GM18498 (cell line): ENCODE measurements around the gene PPA1.
"Not testable (repeated sequence)": the region's sequence is repeated elsewhere in the genome, so short reads cannot be mapped to it uniquely, and the experiment has no call there.

Experiments
- ATAC-seq: cut with Tn5 transposase; IDR thresholded peaks from one replicate; pipeline ENCODE4 v1.9.1; 2021; ENCODE audit warnings: mild to moderate bottlenecking, moderate library complexity; ENCODE audit not compliant: unreplicated experiment

The PPA1 gene

GRCh38 chr10:70233109-70233938, at the start of gene PPA1:
TSS of gene PPA1 (minus strand) at chr10:70233429. CDS start at chr10:70233327, 102 bp downstream.
- ATAC-seq = peak; percentile 89

- no peak for ATAC-seq
Measured at GRCh38 chr10:70281609-70282008, 48.4 kb upstream of the PPA1 start.

DNA sequence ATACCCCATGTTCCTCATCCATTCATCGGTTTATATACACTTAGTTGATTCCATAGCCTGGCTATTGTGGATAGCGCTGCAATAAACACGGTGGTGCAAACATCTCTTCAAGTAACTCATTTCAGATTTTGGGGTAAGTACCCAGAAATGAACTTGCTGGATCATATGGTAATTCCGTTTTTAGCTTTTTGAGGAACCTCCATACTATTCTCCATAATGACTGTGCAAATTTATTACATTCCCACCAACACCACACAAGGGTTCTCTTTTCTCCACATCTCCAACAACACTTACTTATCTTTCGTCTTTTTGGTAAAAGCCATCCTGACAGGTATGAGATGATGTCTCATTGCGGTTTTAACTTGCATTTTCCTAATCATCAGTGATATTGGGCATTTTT, 46.9 kb upstream of the PPA1 start:
- ATAC-seq = no peak

- no peak for ATAC-seq
Measured at GRCh38 chr10:70277396-70278030, 44.3 kb upstream of the PPA1 start.

DNA sequence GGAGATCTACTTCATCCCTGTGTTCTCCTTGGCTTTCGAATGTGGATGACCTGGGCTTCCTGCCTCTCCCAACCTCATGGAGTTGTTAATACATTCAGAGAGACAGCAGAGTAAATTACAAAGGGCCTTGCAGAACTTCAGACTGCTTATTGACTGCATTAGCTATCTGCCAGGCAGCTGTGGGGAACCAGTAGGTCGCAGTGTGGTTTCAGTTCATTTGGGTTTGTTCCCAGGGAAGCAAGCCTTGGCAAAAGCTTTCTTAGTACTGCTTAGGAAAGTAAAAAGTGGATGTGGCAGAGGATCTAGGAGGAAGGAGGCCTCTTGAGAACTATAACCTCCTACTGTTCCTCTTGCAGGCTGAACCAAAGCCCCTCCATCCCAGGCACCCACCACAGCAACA, 41.4 kb upstream of the PPA1 start:
- no peak for ATAC-seq

DNA sequence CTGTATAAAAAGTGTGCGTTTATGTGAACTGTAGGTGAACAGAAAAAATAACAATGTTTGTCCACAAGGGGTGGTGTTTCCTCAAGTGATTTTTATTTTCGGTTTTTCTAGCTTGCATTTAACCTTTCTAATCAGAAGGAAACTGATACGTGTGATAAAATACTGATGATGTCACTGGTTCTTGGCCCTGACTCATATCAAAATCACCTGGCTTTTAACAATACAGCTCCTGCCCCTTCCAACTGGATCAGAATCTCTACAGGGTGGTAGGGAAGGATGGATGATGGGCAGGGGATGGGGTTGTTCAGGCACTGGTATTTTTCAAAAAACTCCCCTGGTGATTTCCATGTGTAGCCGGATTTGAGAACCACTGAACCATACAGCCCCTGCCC, 39.7 kb upstream of the PPA1 start:
- ATAC-seq = peak; percentile 57

GRCh38 chr10:70271996-70272924, 39.0 kb upstream of the PPA1 start:
- ATAC-seq = peak; percentile 18

DNA sequence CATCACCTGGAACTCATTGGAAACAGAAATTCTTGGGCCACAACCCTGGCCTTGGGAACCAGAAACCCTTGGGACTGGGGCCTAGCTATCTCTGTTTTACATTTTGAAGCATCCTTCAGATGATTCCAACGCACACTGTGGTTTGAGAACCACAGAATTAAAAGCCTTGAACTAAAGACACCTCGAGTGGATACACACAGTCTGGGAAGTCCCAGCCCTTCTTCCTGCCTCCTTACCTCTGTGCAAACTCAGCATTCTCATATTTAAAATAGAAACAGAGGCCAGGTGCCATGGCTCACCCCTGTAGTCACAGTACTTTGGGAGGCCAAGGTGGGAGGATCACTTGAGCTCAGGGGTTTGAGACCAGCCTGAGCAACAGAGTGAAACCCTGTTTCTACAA, 37.7 kb upstream of the PPA1 start:
- no peak for ATAC-seq

- no peak for ATAC-seq
Measured at GRCh38 chr10:70269741-70270140, 36.5 kb upstream of the PPA1 start.

DNA sequence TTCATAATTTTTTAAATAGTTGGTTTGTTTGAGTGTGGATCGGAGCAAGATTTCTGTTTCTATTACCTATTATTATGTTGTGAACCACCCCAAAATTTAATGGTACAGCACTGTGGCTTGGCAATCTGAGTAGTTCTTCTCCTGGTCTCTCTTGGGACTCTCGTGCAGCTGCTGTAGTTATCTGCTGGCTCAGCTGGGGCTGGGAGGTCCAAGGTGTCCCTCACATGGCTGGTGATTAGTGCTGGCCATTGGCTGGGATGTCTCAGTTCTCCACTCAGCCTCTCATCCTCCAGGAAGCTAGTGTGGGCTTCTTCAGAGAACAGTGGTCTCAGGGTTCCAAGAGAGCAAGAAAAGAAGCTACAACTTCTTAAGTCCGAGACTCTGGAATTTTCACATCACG, 35.1 kb upstream of the PPA1 start:
- ATAC-seq = no peak

DNA sequence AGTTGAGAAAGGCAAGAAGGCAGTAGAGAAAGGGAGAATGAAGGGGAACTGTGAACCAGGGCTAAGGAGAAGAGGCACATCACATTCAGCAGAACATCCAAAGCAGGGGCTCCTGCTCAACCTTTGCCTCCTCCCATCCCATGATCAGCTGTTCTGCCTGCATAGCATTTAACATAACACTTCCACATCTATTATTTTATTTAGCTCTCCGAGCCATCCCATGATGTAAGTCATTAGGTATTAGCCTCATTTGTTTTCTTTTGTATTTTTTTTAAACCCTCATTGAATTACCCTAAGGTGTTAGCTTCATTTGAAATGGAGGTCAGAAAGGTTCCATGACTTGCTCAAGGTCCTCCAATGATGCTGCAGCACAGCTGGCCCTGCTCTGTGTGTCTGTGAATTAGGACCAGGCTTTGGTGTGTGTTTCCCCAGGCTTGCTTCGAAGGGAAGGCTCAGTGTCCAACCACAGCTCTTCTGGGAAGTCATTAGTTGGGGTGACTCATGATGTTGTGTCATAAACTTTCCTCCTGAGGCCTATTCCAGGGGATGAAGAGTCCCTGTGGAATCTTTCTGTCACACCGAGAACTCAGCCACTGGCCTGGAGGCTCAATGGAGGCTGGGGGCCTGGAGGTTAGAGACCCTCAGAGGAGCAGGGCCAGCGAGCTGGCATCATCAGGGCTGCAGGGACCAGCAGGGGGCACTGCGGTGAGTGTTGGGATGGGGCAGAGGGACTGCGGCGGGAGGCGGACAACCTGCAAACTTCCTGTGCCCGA, 34.1 kb upstream of the PPA1 start:
- no peak for ATAC-seq

DNA sequence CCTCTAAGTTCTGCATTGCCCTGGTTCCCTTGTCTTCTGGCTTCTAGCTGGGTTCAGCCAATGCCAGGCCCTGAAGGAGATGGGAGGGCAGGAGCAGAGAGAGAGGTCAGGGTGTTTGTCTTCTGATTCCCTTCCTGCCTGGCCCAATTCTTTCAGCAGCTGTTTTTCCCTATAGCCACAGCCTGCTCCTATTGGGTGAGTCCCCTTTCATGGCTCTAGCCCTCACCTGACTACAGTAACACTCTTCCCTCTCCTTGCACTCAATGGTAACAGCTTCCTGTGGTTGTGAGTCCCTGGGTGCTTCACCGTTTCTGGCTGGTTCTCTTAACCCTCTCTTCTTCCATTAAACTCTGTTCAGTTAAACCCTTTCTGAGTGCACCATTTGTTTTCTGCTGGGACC, 33.5 kb upstream of the PPA1 start:
- no peak for ATAC-seq

DNA sequence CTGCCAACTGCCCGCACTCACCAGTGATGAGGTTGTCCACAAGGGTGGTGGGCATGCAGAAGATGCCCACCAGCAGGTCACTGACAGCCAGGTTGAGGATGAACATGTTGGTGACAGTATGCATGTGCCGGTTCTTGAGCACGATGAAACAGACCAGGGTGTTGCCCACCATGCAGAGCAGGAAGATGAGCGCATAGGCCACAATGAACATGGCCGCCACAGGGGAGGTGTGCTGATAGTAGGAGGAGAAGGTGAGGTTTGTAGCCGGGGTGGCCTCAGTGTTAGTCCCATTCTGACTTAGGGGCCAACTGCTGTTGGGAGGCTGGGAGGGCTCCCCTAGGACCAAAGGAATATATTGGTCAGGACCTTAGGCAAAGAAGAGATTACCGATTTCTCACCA, 32.8 kb upstream of the PPA1 start:
- no peak for ATAC-seq

GRCh38 chr10:70265032-70265689, 31.9 kb upstream of the PPA1 start:
- ATAC-seq = no peak

GRCh38 chr10:70260734-70261133, 27.5 kb upstream of the PPA1 start:
- ATAC-seq = no peak

GRCh38 chr10:70260259-70260658, 27.0 kb upstream of the PPA1 start:
- no peak for ATAC-seq

- no peak for ATAC-seq
Measured at GRCh38 chr10:70258216-70258615, 25.0 kb upstream of the PPA1 start.

DNA sequence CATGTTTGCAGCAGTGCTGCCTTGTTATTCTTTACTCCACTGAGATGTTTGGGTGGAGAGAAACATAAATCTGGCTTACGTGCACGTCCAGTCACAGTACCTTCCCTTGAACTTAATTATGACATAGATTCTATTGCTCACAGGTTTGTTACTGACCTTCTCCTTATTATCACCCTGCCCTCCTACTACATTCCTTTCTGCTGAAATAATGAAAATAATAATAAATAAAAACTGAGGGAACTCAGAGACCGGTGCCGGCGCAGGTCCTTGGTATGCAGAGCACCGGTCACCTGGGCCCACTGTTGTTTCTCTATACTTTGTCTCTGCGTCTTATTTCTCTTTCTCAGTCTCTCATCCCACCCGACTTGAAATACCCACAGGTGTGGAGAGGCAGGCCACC, 24.6 kb upstream of the PPA1 start:
- ATAC-seq = not testable (repeated sequence)

- ATAC-seq = no peak
Measured at GRCh38 chr10:70256463-70256862, 23.2 kb upstream of the PPA1 start.
